DND-41 (cell line): ENCODE results near the gene ARRB1.

Source experiments
- CTCF ChIP-seq: IDR thresholded peaks from 2 replicates; pipeline ENCODE4 v1.5.1; 2012; ENCODE audit warnings: borderline replicate concordance, low read length, moderate library complexity, mild to moderate bottlenecking; ENCODE audit not compliant: poor library complexity, severe bottlenecking; ENCODE audit errors: extremely low read depth
- EZH2 ChIP-seq: IDR thresholded peaks from 3 replicates; pipeline ENCODE4 v1.6.1; 2012; ENCODE audit warnings: borderline replicate concordance, low read depth, mild to moderate bottlenecking, moderate library complexity, low read length, inconsistent platforms; ENCODE audit not compliant: severe bottlenecking

DNA sequence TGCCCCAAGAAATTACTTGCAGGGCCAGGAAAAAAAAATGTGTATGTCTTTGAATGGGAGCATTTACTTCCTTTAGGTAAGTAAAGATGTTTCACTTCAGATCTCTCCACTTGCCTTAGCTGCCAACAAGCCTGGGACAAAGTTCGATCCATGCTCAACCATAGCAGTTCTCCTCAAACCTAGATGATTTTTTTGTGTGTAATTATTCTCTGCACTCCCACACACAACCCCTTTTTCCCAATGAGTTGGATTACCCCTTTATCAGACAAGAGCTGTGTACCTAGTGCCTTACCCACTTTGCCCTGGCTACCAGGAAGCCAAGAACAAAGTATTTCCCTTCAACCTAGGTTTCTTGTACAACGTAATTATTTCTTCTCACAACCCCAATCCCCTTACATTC, 75.3 kb downstream of the ARRB1 start:
- no peak for TF ChIP-seq EZH2
- TF ChIP-seq CTCF = no peak
